Esophagus muscularis mucosa (tissue), 4 donors: ENCODE results near the gene FOS. TPM values are rescaled to one million over a fixed set of nuclear protein-coding genes. Genes with fewer than 3 reads are reported as not detected.

Source experiments
- DNase-seq: peaks from one replicate; pipeline ENCODE4 v3.0.0-alpha.2; 2017; ENCODE audit errors: extremely low spot score
- H3K27ac ChIP-seq, 4 donors: fragments of 200-600 bp; sonication (generic); replicated peaks in 1 of 4; 1 replicate in 3 of 4; 2 replicates in 1 of 4; pipeline ENCODE4 v1.5.1; 2016 to 2019; ENCODE audit warnings: mild to moderate bottlenecking in 1 of 4
- H3K27me3 ChIP-seq, 4 donors: fragments of 200-600 bp; sonication (generic); one replicate each; pipeline versions ENCODE4 v1.5.1 to v1.6.0; 2016 to 2019
- H3K36me3 ChIP-seq, 4 donors: fragments of 200-600 bp; sonication (generic); one replicate each; pipeline ENCODE4 v1.5.1; 2016 to 2019
- H3K4me1 ChIP-seq, 4 donors: fragments of 200-600 bp; sonication (generic); one replicate each; pipeline ENCODE4 v1.5.1; 2016 to 2019
- H3K4me3 ChIP-seq, 4 donors: fragments of 200-600 bp; sonication (generic); 1 replicate in 2 of 4; 2 replicates in 2 of 4; pipeline ENCODE4 v1.5.1; 2016 to 2019; ENCODE audit warnings: mild to moderate bottlenecking in 4 of 4, moderate library complexity in 1 of 4
- H3K9me3 ChIP-seq, 4 donors: fragments of 200-600 bp; sonication (generic); 1 replicate in 3 of 4; 2 replicates in 1 of 4; pipeline ENCODE4 v1.5.1; 2016 to 2019
- EP300 ChIP-seq: sonication (generic); formaldehyde crosslinking; IDR thresholded peaks from one replicate; pipeline ENCODE4 v1.6.1; 2017; ENCODE audit warnings: antibody characterized with exemption
- POLR2A ChIP-seq: fragments of 450-650 bp; IDR thresholded peaks from one replicate; pipeline ENCODE4 v1.6.1; 2017; ENCODE audit warnings: antibody characterized with exemption, moderate library complexity, mild to moderate bottlenecking, low read depth
- POLR2AphosphoS5 ChIP-seq, 2 donors: sonication (generic); formaldehyde crosslinking; IDR thresholded peaks; one replicate each; pipeline ENCODE4 v1.6.1; 2017; ENCODE audit warnings: antibody characterized with exemption in 2 of 2
- WGBS: methylation state at CpG from one replicate; pipeline ENCODE4 v1.1.5; 2018; 5-methylcytosine and 5-hydroxymethylcytosine counted together
- intact Hi-C: fragments of 100-400 bp; cut with DNase I; formaldehyde crosslinking; loops from one replicate; pipeline ENCODE4 v1.15.1; 2023
- total RNA-seq, 4 donors: library from RNA; depleted of rRNA; stranded (reverse); fragments of >200 nt; gene quantifications; one replicate each; pipeline versions ENCODE4 v1.1.0 to v1.2.1, GENCODE V29; 2016
- TF ChIP-seq, protein P1 (sequence below), 3 experiments: fragments of 200-600 bp in 2 of 3; fragments of 450-650 bp in 1 of 3; sonication (generic) in 2 of 3; IDR thresholded peaks; one replicate each; pipeline ENCODE4 v1.5.1; 2017 to 2019; ENCODE audit warnings: antibody characterized with exemption in 3 of 3, mild to moderate bottlenecking in 2 of 3, moderate library complexity in 1 of 3

Gene FOS
- total RNA-seq, 4 donors from 2014 or later: 68.6 to 695 (median 143) TPM

DNA sequence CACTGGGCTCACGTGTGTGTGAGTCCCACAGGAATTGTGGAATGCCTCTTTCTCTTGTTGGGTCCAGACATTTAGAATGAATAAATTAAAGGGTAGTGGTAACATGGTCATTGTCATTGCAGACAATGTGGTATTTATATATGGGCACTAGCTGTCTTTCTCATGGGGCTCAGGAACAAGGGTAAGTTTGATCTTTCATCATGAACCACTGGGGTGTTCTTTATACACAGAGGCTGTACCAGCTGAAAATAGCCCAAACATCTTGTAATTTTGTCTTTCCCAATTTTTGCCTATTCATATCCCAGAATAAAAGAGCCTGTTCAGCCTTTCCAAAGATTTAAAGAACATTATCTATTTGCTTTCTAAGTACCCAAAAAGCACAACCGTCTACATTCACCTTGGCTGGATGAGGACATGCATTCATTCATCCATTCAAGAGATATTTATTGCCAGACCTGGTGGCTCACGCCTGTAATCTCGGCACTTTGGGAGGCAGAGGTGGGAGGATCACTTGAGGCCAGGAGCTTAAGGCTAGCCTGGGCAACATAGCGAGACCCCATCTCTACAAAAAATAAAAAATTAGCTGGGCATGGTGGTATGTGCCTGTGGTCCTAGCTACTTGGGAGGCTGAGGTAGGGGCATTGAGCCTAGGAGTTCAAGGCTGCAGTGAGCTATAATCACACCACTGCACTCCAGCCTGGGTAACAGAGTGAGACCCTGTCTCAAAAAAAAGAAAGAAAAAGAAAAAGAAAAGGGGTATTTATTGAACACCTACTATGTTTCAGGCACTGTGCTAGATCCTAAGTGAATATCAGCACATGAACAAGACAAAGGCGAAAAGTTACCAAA, 4.4 kb upstream of the FOS start:
- Histone ChIP-seq H3K4me1 (peaks cover 15 to 52% (median 45%) of the 10 kb centered on the region in 4 donors), H3K27ac (peak overlapping the region; percentile 43 to 99 (median 50)), H3K4me3 (no peak overlapping the region), H3K9me3 (no peaks in the 10 kb centered on the region), H3K36me3 (no peaks in the 10 kb centered on the region), H3K27me3 (no peaks in the 10 kb centered on the region)
- intact Hi-C loops: no loop called here
- no peak for DNase-seq
- WGBS: 72% methylated on average over 6 of the region's 6 CpGs
- TF ChIP-seq, protein P1, sequence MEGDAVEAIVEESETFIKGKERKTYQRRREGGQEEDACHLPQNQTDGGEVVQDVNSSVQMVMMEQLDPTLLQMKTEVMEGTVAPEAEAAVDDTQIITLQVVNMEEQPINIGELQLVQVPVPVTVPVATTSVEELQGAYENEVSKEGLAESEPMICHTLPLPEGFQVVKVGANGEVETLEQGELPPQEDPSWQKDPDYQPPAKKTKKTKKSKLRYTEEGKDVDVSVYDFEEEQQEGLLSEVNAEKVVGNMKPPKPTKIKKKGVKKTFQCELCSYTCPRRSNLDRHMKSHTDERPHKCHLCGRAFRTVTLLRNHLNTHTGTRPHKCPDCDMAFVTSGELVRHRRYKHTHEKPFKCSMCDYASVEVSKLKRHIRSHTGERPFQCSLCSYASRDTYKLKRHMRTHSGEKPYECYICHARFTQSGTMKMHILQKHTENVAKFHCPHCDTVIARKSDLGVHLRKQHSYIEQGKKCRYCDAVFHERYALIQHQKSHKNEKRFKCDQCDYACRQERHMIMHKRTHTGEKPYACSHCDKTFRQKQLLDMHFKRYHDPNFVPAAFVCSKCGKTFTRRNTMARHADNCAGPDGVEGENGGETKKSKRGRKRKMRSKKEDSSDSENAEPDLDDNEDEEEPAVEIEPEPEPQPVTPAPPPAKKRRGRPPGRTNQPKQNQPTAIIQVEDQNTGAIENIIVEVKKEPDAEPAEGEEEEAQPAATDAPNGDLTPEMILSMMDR (IDR thresholded peaks at IDR 0.05): no peak
- TF ChIP-seq EP300: no peak
- TF ChIP-seq POLR2AphosphoS5 (IDR thresholded peaks at IDR 0.05): no peak
- TF ChIP-seq POLR2A: no peak

DNA sequence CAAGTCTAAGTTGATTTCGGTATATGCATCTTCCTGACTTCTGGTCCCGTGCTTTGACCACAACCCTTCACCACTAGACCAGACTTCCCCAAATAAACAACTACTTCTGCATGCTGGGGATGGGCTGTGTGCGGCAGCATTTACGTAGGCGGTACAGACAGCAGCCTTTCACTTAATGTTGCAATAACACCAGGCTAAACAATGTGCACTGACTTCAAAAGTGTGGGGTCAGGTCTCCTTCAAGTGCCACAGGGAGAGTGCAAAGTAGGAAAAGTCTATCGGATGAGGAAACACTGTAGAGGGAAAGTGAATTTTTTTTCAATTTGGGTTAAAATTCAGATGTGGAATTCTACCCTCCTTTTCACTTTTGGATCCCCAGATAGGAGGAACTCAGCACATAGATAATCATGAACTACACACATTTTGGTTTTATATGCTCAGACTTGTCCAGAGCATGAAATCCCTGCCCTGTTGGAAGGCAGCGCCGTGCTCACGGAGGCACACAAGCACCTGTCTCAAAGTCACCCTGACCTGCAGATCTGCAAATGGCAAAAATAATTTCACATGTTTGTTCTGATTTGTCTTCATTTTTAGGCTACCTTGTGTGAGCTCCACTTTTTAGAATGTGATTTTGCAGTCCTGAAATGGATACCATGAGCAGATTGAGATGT, 3.6 kb upstream of the FOS start:
- no peak for TF ChIP-seq POLR2A
- peak; percentile 77 for TF ChIP-seq EP300
- TF ChIP-seq POLR2AphosphoS5 (IDR thresholded peaks at IDR 0.05): peak in 1 of 2 donors; percentile 62
- no peak overlapping the region for H3K4me3 ChIP-seq
- peaks cover 0 to 5% (median 1%) of the 10 kb centered on the region in 4 donors for H3K36me3 ChIP-seq
- 81% methylated on average over 9 of the region's 9 CpGs for WGBS
- H3K27me3 ChIP-seq: no peaks in the 10 kb centered on the region
- DNase-seq: no peak
- H3K27ac ChIP-seq: peak overlapping the region; percentile 96 to 99 (median 99)
- intact Hi-C loops: loop anchor here (5.0 kb wide), 1 partner anchor 98 kb away; the partner anchor contains the start of gene TMED10
- H3K4me1 ChIP-seq: peaks cover 20 to 59% (median 53%) of the 10 kb centered on the region in 4 donors
- H3K9me3 ChIP-seq: no peaks in the 10 kb centered on the region

DNA sequence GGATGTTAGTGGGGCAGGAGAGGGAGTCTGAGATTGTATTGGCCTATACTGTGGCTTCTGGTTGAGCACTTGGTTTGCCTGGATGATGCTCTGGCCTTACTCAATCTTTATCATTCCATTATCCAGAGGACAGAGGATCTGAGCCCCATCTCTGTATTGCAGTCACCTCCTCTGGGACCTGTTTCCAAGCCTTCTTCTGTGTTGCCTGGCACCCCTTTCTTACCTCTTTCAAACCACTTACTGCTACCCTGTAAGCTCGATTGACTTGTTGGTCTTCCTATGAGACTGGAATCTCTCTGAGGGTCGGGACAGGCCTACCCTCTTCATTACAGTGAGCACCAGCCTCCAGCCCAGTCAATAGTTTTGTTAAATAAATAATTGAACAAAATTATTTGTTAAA, 3.0 kb upstream of the FOS start:
- no peak for DNase-seq
- Histone ChIP-seq H3K27me3 (no peaks in the 10 kb centered on the region), H3K36me3 (peaks cover 0 to 11% (median 5%) of the 10 kb centered on the region in 4 donors), H3K9me3 (no peaks in the 10 kb centered on the region), H3K4me3 (no peak overlapping the region), H3K27ac (peak overlapping the region; percentile 96 to 99 (median 99)), H3K4me1 (peaks cover 25 to 64% (median 58%) of the 10 kb centered on the region in 4 donors)
- WGBS: 100% methylated on average over 1 of the region's 2 CpGs
- TF ChIP-seq, protein P1 (IDR thresholded peaks at IDR 0.05): no peak
- TF ChIP-seq POLR2A (no peak), EP300 (no peak), POLR2AphosphoS5 (IDR thresholded peaks at IDR 0.05) (no peak)
- intact Hi-C loops: loop anchor here (5.0 kb wide), 1 partner anchor 98 kb away; the partner anchor contains the start of gene TMED10

DNA sequence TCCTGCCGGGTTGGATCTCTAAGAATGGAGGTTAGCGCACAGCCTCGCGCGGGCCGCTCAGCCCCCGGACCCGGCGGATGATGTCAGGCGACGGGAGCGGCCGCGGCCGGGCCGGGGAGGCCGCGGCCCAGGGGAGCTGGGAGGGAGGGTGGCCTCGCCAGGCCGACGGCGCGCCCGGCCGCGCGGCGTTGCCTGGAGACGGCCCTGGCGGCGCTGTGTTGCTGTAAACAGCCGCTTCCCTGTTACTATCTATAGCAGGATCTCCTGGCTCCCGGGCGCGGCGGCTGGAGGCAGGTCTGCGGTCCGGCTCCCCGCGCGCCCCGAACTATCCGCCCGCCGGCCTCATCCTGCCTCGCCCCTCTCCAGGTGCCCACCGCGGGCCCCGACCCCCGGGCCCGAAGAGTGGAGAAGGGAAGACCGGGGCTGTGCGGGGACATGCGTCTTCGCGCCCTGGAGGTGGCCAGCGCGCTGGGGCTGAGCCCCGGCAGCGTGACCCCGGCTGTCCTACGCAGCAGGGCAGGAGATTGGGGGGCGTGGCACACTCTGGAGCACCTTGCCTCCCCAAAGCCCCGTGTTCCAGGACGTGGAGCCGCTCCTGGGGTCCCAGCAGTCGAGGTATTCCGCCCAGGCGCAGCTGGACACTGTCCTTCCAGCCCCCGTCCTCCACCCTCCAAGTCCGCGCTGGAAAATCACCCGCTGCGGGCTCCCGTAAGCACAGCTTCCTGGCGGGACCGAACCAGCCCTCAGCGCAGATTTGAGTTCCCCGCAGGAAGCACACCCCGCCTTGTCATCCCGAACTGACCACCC, 1.4 kb upstream of the FOS start:
- peaks cover 28 to 77% (median 68%) of the 10 kb centered on the region in 4 donors for H3K4me1 ChIP-seq
- peak overlapping the region; percentile 66 to 84 (median 69) for H3K4me3 ChIP-seq
- no peaks in the 10 kb centered on the region for H3K9me3 ChIP-seq
- peak; percentile 96 for DNase-seq
- WGBS: 0% methylated on average over 15 of the region's 81 CpGs
- no peaks in the 10 kb centered on the region for H3K27me3 ChIP-seq
- intact Hi-C loops: loop anchor here (5.0 kb wide), 1 partner anchor 100 kb away; the partner anchor contains the start of gene TMED10
- H3K27ac ChIP-seq: peak overlapping the region; percentile 96 to 99 (median 99)
- peaks cover 6 to 27% (median 15%) of the 10 kb centered on the region in 4 donors for H3K36me3 ChIP-seq
- TF ChIP-seq POLR2A: peak; percentile 93
- TF ChIP-seq POLR2AphosphoS5 (IDR thresholded peaks at IDR 0.05): peak in 1 of 2 donors; percentile 93
- TF ChIP-seq EP300: peak; percentile 57
- TF ChIP-seq, protein P1 (IDR thresholded peaks at IDR 0.05): no peak
